ENCODE data around the gene ZFP36L2.

Gene ZFP36L2
- 1,543 reads per million, percentile 100 among the genes with 10 or more reads in this experiment for total RNA-seq

GRCh38 chr2:43226558-43226954 is at the start of gene ZFP36L2:
Gene ZFP36L2, minus strand, starts transcription at chr2:43226606. Its CDS starts 291 bp downstream, at chr2:43226315.
- peak; percentile 92 for DNase-seq

GRCh38 chr2:43274721-43275120 is 48.3 kb upstream of the ZFP36L2 start:
- no peak for DNase-seq

GRCh38 chr2:43274055-43274454 is 47.6 kb upstream of the ZFP36L2 start:
- DNase-seq = no peak

GRCh38 chr2:43273529-43273928 is 47.1 kb upstream of the ZFP36L2 start:
- DNase-seq = no peak

- DNase-seq = no peak
Measured at GRCh38 chr2:43270930-43271615, 44.7 kb upstream of the ZFP36L2 start.

- DNase-seq = no peak
Measured at GRCh38 chr2:43270461-43270860, 44.1 kb upstream of the ZFP36L2 start.

GRCh38 chr2:43269706-43270105 is 43.3 kb upstream of the ZFP36L2 start:
- no peak for DNase-seq

- no peak for DNase-seq
Measured at GRCh38 chr2:43269074-43269572, 42.7 kb upstream of the ZFP36L2 start.

GRCh38 chr2:43268066-43268953 is 41.9 kb upstream of the ZFP36L2 start:
- DNase-seq = no peak

- DNase-seq = no peak
Measured at GRCh38 chr2:43267381-43267780, 41.0 kb upstream of the ZFP36L2 start.

GRCh38 chr2:43266711-43267111 is 40.3 kb upstream of the ZFP36L2 start:
- no peak for DNase-seq

GRCh38 chr2:43265421-43265820 is 39.0 kb upstream of the ZFP36L2 start:
- no peak for DNase-seq

GRCh38 chr2:43265001-43265400 is 38.6 kb upstream of the ZFP36L2 start:
- no peak for DNase-seq

GRCh38 chr2:43262951-43263350 is 36.5 kb upstream of the ZFP36L2 start:
- no peak for DNase-seq

- no peak for DNase-seq
Measured at GRCh38 chr2:43262239-43262638, 35.8 kb upstream of the ZFP36L2 start.

GRCh38 chr2:43259512-43259911 is 33.1 kb upstream of the ZFP36L2 start:
- no peak for DNase-seq

GRCh38 chr2:43258547-43259156 is 32.2 kb upstream of the ZFP36L2 start:
- no peak for DNase-seq

- no peak for DNase-seq
Measured at GRCh38 chr2:43255296-43255910, 29.0 kb upstream of the ZFP36L2 start.

- DNase-seq = no peak
Measured at GRCh38 chr2:43254331-43254730, 27.9 kb upstream of the ZFP36L2 start.

GRCh38 chr2:43251171-43251731 is 24.8 kb upstream of the ZFP36L2 start:
- DNase-seq = no peak

GRCh38 chr2:43250015-43250414 is 23.6 kb upstream of the ZFP36L2 start:
- no peak for DNase-seq

GRCh38 chr2:43248621-43249020 is 22.2 kb upstream of the ZFP36L2 start:
- DNase-seq = no peak

GRCh38 chr2:43246641-43247040 is 20.2 kb upstream of the ZFP36L2 start:
- no peak for DNase-seq

All from effector CD4-positive, alpha-beta T cell (primary cell).